K562 (cell line): Measurements from ENCODE around the gene DHRS11. TPM values are rescaled to one million over a fixed set of nuclear protein-coding genes. Genes with fewer than 3 reads are reported as not detected.
A peak's percentile ranks its signal among the peaks of the same experiment; 100 is the strongest.

ENCODE experiments used
- BCL6 ChIP-seq: fragments of 250-450 bp; sonication (Bioruptor Pico); IDR thresholded peaks from 2 replicates; pipeline ENCODE4 v1.4.0; 2020
- MED1 ChIP-seq: sonication (generic); formaldehyde crosslinking; IDR thresholded peaks from 2 replicates; pipeline ENCODE4 v1.8.1; 2023; ENCODE audit warnings: missing genetic modification reagents, borderline replicate concordance
- POLR2A ChIP-seq: fragments of 450-650 bp; conservative IDR thresholded peaks from 2 replicates; pipeline ENCODE4 v1.6.1; 2016
- POLR3A ChIP-seq: IDR thresholded peaks from 2 replicates; pipeline ENCODE4 v1.6.1; 2011; ENCODE audit warnings: borderline replicate concordance, mild to moderate bottlenecking, moderate library complexity; ENCODE audit not compliant: insufficient read length, insufficient read depth; ENCODE audit errors: extremely low read depth
- RAD51 ChIP-seq: fragments of 450-650 bp; IDR thresholded peaks from 2 replicates; pipeline ENCODE4 v1.7.1; 2016; ENCODE audit warnings: low read depth, mild to moderate bottlenecking, borderline replicate concordance
- YBX1 ChIP-seq: fragments of 450-650 bp; IDR thresholded peaks from 2 replicates; pipeline ENCODE4 v1.7.1; 2016; ENCODE audit warnings: mild to moderate bottlenecking
- polyA plus RNA-seq, 8 experiments: library from polyadenylated mRNA; depleted of rRNA in 4 of 8; stranded (reverse) in 5 of 8; unstranded in 3 of 8; fragments of >200 nt; fragmentation: Nextera tagmentation in 2 of 8; fragmentation: Illumina TruSeq in 1 of 8; extraction: Ambion mirVana in 2 of 8; extraction: Trizol in 1 of 8; gene quantifications; 2 replicates each; pipeline versions ENCODE4 v1.2.1 to v1.2.3, GENCODE V29; 2011 to 2014; ENCODE audit warnings: inconsistent platforms in 1 of 8, missing spikeins in 1 of 8
- total RNA-seq, 7 experiments: library from RNA; depleted of rRNA in 6 of 7; stranded (reverse); fragments of >200 nt in 6 of 7; fragmentation: Illumina TruSeq in 2 of 7; extraction: Trizol in 2 of 7; gene quantifications; 2 replicates each; pipeline versions ENCODE4 v1.2.1 to v1.2.3, GENCODE V29; 2011 to 2021; ENCODE audit warnings: low replicate concordance in 1 of 7
- TF ChIP-seq, protein P1 (sequence below), 2 experiments: fragments of 450-650 bp; conservative IDR thresholded peaks; 2 replicates each; pipeline ENCODE4 v1.6.1; 2017; ENCODE audit warnings: mild to moderate bottlenecking in 2 of 2, moderate library complexity in 2 of 2
- TF ChIP-seq, protein P2 (sequence below): IDR thresholded peaks from 2 replicates; pipeline ENCODE4 v1.6.1; 2011; ENCODE audit warnings: borderline replicate concordance, low read depth, mild to moderate bottlenecking, moderate library complexity, low read length; ENCODE audit not compliant: insufficient read depth, poor library complexity, severe bottlenecking

DHRS11 gene
- total and polyA plus RNA-seq, 9 of the 15 experiments (the other 6 are each of a cell fraction or from before 2014, with no cell fraction given) = 15.2 to 123 (median 59.8) TPM

DNA sequence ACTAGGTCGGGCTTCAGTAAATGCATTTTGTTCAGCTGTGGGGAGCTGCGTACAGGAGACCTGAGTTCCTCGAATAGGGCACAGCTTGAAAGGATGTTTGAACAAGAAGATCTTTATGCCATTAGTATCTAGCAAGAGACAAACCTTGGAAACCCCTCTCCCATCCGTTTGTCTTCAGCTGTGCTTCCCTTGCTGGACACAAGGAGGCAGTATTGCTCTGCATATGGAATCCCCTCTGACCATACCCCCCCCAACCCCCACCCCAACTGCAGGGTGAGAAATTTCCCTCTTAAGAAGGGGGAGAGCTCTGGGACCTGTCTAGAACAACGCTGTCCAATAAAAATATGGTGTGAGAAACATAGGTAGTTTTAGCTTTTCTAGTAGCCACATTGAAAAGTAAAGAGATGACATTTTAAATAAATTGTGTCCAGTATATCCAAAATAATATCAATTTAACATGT, 11.3 kb downstream of the DHRS11 start (continued):
- TF ChIP-seq BCL6 (CRISPR knock-in tag) (no peak), YBX1 (no peak), RAD51 (no peak), POLR2A (no peak), MED1 (CRISPR knock-in tag) (no peak), POLR3A (no peak)
- TF ChIP-seq, protein P1, sequence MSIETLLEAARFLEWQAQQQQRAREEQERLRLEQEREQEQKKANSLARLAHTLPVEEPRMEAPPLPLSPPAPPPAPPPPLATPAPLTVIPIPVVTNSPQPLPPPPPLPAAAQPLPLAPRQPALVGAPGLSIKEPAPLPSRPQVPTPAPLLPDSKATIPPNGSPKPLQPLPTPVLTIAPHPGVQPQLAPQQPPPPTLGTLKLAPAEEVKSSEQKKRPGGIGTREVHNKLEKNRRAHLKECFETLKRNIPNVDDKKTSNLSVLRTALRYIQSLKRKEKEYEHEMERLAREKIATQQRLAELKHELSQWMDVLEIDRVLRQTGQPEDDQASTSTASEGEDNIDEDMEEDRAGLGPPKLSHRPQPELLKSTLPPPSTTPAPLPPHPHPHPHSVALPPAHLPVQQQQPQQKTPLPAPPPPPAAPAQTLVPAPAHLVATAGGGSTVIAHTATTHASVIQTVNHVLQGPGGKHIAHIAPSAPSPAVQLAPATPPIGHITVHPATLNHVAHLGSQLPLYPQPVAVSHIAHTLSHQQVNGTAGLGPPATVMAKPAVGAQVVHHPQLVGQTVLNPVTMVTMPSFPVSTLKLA (conservative IDR thresholded peaks at IDR 0.05) = 0 out of 4 replicates have a peak, but pooled peaks of 1 of the 2 experiments have one; percentile 36
- TF ChIP-seq, protein P2, sequence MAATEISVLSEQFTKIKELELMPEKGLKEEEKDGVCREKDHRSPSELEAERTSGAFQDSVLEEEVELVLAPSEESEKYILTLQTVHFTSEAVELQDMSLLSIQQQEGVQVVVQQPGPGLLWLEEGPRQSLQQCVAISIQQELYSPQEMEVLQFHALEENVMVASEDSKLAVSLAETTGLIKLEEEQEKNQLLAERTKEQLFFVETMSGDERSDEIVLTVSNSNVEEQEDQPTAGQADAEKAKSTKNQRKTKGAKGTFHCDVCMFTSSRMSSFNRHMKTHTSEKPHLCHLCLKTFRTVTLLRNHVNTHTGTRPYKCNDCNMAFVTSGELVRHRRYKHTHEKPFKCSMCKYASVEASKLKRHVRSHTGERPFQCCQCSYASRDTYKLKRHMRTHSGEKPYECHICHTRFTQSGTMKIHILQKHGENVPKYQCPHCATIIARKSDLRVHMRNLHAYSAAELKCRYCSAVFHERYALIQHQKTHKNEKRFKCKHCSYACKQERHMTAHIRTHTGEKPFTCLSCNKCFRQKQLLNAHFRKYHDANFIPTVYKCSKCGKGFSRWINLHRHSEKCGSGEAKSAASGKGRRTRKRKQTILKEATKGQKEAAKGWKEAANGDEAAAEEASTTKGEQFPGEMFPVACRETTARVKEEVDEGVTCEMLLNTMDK = peak; percentile 33
